Measurements from ENCODE around the gene TEPSIN. TPM values are rescaled to one million over a fixed set of nuclear protein-coding genes. Genes with fewer than 3 reads are reported as not detected.

The TEPSIN gene
- total RNA-seq, 1 donor from 2014 or later = 42.3 TPM

GRCh38 chr17:81261582-81262336 is 22.9 kb upstream of the TEPSIN start:
- peaks cover 24% of the 10 kb centered on the region for H3K36me3 Mint-ChIP-seq (ENCODE audit: unreplicated experiment)
- H3K27ac Mint-ChIP-seq (ENCODE audit: unreplicated experiment) = no peak overlapping the region
- no peak for DNase-seq (ENCODE audit: extremely low spot score, unreplicated experiment)
- H3K9me3 Mint-ChIP-seq (ENCODE audit: unreplicated experiment) = no peaks in the 10 kb centered on the region
- no peak for TF ChIP-seq CTCF (IDR thresholded peaks at IDR 0.05)
- no peak overlapping the region for H3K4me3 Mint-ChIP-seq (ENCODE audit: unreplicated experiment)
- H3K4me1 Mint-ChIP-seq (ENCODE audit: unreplicated experiment) = no peaks in the 10 kb centered on the region
- H3K27me3 Mint-ChIP-seq (ENCODE audit: unreplicated experiment) = no peaks in the 10 kb centered on the region

GRCh38 chr17:81261096-81261495 is 22.2 kb upstream of the TEPSIN start:
- Mint-ChIP-seq H3K27ac (ENCODE audit: unreplicated experiment) (no peak overlapping the region), H3K4me1 (ENCODE audit: unreplicated experiment) (no peaks in the 10 kb centered on the region), H3K27me3 (ENCODE audit: unreplicated experiment) (no peaks in the 10 kb centered on the region), H3K36me3 (ENCODE audit: unreplicated experiment) (peaks cover 23% of the 10 kb centered on the region), H3K9me3 (ENCODE audit: unreplicated experiment) (no peaks in the 10 kb centered on the region), H3K4me3 (ENCODE audit: unreplicated experiment) (no peak overlapping the region)
- TF ChIP-seq CTCF (IDR thresholded peaks at IDR 0.05) = no peak
- DNase-seq (ENCODE audit: extremely low spot score, unreplicated experiment) = no peak

- H3K9me3 Mint-ChIP-seq (ENCODE audit: unreplicated experiment) = no peaks in the 10 kb centered on the region
- peaks cover 19% of the 10 kb centered on the region for H3K36me3 Mint-ChIP-seq (ENCODE audit: unreplicated experiment)
- no peak for TF ChIP-seq CTCF (IDR thresholded peaks at IDR 0.05)
- H3K4me1 Mint-ChIP-seq (ENCODE audit: unreplicated experiment) = peaks cover 2% of the 10 kb centered on the region
- H3K4me3 Mint-ChIP-seq (ENCODE audit: unreplicated experiment) = no peak overlapping the region
- H3K27me3 Mint-ChIP-seq (ENCODE audit: unreplicated experiment) = no peaks in the 10 kb centered on the region
- no peak overlapping the region for H3K27ac Mint-ChIP-seq (ENCODE audit: unreplicated experiment)
- DNase-seq (ENCODE audit: extremely low spot score, unreplicated experiment) = no peak
These were observed 21.8 kb upstream of the TEPSIN start for GRCh38 chr17:81260641-81261040.

GRCh38 chr17:81260171-81260570 is 21.3 kb upstream of the TEPSIN start:
- H3K4me1 Mint-ChIP-seq (ENCODE audit: unreplicated experiment) = peaks cover 5% of the 10 kb centered on the region
- TF ChIP-seq CTCF (IDR thresholded peaks at IDR 0.05) = no peak
- H3K9me3 Mint-ChIP-seq (ENCODE audit: unreplicated experiment) = no peaks in the 10 kb centered on the region
- H3K27me3 Mint-ChIP-seq (ENCODE audit: unreplicated experiment) = no peaks in the 10 kb centered on the region
- H3K36me3 Mint-ChIP-seq (ENCODE audit: unreplicated experiment) = peaks cover 15% of the 10 kb centered on the region
- no peak overlapping the region for H3K27ac Mint-ChIP-seq (ENCODE audit: unreplicated experiment)
- no peak for DNase-seq (ENCODE audit: extremely low spot score, unreplicated experiment)
- H3K4me3 Mint-ChIP-seq (ENCODE audit: unreplicated experiment) = no peak overlapping the region

- H3K27me3 Mint-ChIP-seq (ENCODE audit: unreplicated experiment) = no peaks in the 10 kb centered on the region
- H3K4me1 Mint-ChIP-seq (ENCODE audit: unreplicated experiment) = peaks cover 13% of the 10 kb centered on the region
- DNase-seq (ENCODE audit: extremely low spot score, unreplicated experiment) = no peak
- H3K9me3 Mint-ChIP-seq (ENCODE audit: unreplicated experiment) = no peaks in the 10 kb centered on the region
- no peak overlapping the region for H3K4me3 Mint-ChIP-seq (ENCODE audit: unreplicated experiment)
- H3K36me3 Mint-ChIP-seq (ENCODE audit: unreplicated experiment) = peaks cover 12% of the 10 kb centered on the region
- H3K27ac Mint-ChIP-seq (ENCODE audit: unreplicated experiment) = no peak overlapping the region
- TF ChIP-seq CTCF (IDR thresholded peaks at IDR 0.05) = no peak
These were observed 20.3 kb upstream of the TEPSIN start for GRCh38 chr17:81259058-81259605.

Measured in osteocyte (in vitro differentiated cells).